HG03135 (cell line): Measurements from ENCODE around the gene MNAT1.

Experiments used
- ATAC-seq: cut with Tn5 transposase; IDR thresholded peaks from one replicate; pipeline ENCODE4 v1.9.1; 2021; ENCODE audit warnings: mild to moderate bottlenecking, moderate library complexity; ENCODE audit not compliant: unreplicated experiment

The MNAT1 gene

GRCh38 chr14:61019537-61019936 is 285.0 kb downstream of the MNAT1 start:
- no peak for ATAC-seq
